Caki2 (cell line): Measurements from ENCODE around the gene LHFPL5. TPM values are rescaled to one million over a fixed set of nuclear protein-coding genes. Genes with fewer than 3 reads are reported as not detected.
A peak's percentile ranks its signal among the peaks of the same experiment; 100 is the strongest.

Experiments used
- DNase-seq: peaks from one replicate; pipeline ENCODE4 v3.0.0-alpha.2; 2015; ENCODE audit warnings: low read depth
- in situ Hi-C: cut with HindIII; loops from 2 replicates; pipeline ENCODE4 v1.10.0; 2016; ENCODE audit warnings: low sequenced_read_pairs, low pct_unique_long_range_greater_than_20kb, mixed read lengths
- total RNA-seq: library from RNA; depleted of rRNA; stranded (reverse); fragments of >200 nt; shearing (Covaris generic); gene quantifications from 2 replicates; pipeline ENCODE4 v1.2.3, GENCODE V29; 2014; ENCODE audit warnings: low replicate concordance

LHFPL5 gene
- total RNA-seq, 1 experiment from 2014 or later: 1.0 TPM

DNA sequence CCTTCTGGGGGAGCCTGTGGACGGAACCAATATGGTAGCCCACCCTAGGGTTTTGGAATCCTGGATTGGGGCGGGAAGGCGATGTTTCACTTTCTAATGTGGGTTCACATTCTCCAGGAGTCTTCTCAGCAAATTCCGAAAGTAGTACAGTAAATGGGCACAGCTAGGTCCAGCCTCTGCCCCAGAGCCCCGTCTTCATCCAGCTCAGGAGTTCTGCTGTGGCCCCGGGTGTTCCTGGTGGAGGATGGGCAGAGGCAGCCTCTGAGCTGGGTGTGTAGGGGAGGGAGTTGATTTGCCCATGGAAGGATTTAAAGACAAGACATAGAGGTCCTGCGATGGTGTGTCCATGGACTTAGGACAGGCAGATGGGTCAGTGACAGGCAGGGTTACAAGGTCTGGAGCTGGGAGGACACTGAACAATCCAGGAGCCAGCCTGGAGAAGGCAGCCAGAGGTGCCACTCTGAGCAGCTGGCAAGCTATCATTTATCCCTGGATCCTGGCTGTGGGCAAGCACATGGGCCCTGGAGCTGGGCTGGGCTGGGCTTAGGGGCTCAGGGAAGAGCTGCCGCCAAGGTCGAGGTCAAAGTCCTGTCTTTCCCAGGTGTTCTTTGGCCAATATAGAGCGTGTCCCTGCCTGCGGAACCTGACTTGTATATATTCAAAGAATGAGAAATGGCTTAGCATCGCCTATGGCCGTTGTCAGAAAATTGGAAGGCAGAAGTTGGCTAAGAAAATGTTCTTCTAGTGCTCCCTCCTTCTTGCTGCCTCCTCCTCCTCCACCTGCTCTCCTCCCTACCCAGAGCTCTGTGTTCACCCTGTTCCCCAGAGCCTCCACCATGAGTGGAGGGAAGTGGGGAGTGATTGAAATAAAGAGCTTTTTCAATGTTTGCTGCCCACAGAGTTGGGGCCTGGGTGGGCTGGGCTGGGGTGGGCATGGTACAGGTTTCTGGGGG lies 17.6 kb upstream of the LHFPL5 start:
- no peak for DNase-seq
- in situ Hi-C loops: no loop called here

DNA sequence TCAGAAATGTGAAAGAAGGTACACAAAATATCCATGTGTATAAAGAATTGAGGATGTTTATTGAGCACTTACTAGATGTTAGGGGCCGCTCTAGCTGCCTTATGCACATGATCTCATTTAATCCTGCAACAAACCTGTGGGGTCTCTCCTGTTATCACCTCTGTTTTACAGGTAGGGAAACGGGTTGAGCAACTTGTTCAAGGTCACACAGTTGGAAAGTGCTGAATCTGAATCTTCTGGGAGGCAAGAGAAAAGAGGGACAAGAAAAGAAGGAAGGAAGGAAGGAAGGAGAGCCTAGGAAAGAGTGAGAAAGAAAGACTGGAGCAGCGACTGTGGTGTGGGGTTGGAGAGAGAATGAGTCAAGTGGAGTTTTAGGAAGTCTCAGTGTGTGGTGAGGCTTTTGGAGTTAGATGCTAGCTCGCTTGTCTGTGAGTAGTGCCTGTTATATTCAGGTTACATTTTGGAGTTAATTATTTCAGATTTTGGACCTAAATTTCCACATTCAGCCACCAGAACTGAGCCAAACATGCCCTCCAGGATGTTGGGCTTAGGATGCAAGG lies 16.6 kb upstream of the LHFPL5 start:
- no peak for DNase-seq
- in situ Hi-C loops: no loop called here

DNA sequence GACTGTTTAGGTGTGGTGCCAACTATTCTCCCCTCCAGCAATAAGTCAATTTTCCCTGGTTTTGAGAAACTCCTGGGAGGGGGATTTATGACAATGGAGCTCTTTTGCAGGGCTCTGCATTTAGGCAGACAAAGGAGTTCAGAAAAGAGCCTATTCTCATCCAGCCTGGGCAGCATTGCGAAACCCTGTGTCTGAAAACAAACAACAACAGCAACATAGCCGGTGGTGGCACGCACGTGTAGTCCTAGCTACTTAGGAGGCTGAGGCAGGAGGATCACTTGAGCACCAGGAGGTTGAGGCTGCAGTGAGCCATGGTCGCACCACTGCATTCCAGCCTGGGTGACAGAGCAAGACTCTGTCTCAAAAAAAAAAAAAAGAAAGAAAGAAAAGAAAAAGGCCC lies 14.5 kb upstream of the LHFPL5 start:
- in situ Hi-C loops: no loop called here
- no peak for DNase-seq

DNA sequence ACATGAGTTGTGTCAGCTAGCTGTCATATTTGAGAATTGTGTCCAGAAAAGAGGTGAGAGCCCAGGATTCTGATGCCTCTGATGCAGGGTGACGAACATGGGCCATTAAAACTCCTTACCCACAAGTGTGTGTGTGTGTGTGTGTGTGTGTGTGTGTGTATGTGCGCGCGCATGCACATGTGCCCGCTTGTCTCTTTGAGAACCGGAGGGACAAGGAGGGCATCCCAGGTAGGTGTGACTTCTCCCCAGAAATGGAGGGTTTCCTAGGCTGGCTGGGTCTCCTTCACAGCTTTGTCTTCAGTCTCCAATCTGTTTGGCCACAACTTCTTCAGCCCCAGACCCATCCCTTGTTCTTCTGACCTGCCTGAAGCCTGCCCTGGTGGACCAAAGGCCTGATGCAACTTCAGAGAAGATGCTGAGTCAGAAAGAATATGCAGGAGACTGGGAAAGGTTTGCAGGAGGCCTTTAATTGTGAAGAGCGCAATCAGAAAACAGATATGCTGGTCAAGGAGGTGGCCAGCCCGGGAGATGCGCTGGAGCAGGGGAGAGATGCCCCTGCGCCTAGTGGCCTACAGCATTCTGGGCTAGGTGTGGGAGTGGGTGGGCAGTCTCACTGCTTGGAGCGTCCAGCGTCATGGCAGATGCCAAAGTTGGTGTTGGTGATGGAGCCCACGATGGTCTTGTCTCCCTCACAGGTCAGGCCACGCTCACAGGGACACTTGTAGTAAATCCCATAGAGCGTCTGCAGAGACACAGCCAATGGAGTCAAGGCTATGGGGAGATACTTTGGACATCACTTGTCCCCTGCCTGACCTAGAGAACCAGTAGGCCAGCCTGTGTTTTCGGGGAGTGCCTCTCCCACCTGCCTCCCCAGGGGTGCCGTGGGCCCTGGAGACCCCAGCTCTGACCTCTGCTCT lies 10.4 kb upstream of the LHFPL5 start:
- in situ Hi-C loops: no loop called here
- DNase-seq: no peak

DNA sequence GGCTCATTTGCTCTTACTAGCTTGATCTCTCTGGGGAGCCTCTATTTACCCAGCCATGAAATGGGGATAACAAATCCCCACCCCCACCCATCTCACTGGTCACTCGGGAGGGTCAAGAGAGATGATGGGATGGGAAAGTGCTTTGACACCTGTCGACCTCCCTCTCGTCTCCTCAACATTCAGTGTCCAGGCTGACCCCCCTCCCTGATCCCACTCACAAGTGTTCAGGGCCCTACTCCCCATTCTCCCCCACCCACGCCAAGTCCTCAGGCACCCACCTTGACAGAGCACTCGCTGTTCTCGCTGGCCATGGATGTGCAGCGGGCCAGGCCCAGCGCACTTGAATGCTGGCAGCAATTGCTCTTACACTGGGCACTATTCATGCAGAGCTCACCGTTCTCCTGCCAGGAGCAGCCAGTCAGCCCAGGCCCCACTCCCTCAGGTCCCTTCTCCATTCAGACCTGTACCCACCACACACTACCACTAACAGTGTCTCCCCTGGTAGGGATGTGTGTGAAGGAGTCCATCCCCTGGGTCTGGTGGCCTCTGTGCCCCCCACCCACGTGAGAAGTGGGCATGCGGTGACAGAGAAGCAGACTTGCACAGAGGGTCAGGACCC lies 9.6 kb upstream of the LHFPL5 start:
- in situ Hi-C loops: no loop called here
- no peak for DNase-seq

DNA sequence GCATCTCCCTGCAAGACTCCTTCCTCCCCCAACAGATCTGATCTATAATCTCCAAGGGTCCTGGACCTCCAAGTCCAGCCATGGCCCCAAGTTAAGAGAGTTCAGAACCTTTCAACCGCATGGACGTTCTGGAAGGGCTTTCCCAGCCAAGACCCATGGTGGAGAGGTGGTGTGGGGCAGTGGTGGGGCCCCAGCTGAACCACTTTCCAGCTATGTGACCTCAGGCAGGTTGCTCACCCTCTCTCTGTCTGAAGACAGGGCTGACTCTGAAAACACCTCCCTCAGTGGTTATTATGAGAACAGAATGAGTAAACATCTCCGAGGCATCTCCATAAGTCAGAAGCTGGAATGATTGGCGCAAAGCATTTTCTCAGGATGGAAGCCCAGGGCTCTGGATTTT lies 8.9 kb upstream of the LHFPL5 start:
- DNase-seq: no peak
- in situ Hi-C loops: no loop called here

DNA sequence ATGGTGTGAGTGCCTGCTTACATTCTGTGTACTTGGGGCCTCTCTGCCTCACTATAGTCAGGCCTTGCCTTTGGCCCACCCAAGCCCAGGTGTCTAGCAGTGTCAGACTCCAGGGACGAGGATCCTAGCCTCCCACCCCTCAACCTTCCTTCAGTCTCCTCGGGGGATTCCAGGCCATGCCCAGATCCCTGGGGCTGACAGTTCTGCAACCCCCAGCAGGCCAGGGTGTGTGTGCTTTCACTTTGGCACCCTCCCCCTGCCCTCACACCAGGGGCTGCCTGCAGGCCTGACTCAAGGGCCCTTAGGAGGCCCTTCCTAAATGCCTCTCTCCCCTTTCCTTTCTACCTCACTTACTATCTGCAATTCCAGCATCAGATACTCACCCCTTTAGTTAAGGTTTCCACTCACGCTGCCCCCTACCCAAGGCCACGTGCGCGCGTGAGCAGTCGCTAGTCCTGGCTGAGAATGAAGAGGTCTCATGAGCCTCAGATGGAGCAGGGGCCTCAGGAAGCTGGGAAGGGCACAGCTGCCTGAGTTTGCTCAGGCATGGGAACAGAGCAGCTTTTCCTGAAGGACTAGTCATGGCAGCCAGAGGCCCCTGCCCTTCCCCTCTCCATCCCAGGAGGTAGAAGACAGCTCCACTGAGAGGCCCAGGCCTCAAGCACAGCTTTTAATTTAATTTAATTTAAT lies 7.2 kb upstream of the LHFPL5 start:
- no peak for DNase-seq
- in situ Hi-C loops: no loop called here

DNA sequence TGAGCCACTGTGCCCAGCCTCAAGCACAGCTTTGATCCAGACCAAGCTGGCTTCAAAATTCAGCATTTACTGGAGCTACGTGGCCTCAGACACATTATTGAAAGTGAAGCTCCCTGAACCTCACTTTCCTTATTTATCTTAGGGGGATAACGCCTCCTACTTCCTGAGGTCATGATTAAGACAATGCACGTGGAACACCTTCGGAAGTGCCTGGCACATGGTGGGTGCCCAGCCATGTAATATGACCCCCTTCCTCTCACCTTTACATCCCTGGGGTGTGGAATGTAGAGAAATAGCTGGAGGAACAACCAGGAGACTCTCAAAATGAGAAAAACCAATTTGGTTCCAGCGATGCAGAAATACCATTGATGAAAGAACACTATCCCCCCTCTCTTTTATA lies 6.4 kb upstream of the LHFPL5 start:
- in situ Hi-C loops: no loop called here
- DNase-seq: no peak

DNA sequence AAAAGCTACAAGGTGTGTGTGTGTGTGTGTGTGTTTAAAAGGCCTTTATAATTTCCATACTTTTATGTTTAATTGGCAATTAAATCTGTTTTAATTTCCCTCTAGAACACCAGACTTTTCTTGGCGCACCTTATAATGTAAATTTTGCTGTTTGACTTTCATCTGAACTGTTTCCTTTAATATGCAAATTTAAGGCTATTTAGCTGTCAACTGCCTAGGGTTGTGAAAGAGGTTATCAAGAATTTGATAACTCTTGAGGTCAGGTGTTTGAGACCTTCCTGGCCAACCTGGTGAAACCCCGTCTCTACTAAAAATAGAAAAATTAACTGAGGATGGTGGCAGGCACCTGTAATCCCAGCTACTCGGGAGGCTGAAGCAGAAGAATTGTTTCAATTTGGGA lies 4.0 kb upstream of the LHFPL5 start:
- DNase-seq: no peak
- in situ Hi-C loops: no loop called here

DNA sequence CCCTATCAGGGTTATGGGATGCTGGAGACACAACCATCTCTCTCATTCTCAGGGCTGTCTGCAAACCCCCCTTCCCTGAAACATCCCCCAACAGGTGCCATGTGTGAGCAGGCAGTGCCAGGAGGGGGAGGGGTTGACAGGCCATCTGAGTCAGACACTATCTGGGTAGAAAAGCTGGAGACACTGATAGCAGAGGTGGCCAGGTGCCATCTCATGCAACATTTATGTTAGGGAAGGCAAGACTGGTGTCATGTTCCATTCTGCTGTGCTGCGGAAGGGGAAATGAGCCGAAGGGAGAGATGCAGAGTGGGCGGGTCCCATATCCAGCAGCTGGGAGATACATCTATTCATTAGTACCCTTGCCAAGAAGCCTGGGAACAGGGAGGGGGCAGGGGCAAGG lies 3.5 kb downstream of the LHFPL5 start:
- no peak for DNase-seq
- in situ Hi-C loops: no loop called here

DNA sequence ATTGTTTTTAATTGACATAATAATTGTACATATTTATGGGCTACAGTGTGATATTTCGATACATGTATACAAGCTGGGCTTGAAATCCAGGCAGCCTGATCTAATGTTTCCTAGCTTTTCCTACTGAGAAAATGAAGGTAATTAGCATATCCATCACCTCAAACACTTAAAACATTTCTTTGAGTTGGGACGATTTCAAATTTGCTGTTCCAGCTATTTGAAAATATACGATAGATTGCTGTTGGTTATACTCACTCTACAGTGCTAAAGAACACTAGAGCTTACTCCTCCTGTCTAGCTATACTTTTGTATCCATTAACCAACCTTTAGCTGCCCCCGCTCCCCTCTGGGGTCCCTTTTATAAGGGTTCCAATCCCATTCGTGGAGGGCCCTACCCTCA lies 4.7 kb downstream of the LHFPL5 start:
- in situ Hi-C loops: no loop called here
- no peak for DNase-seq

DNA sequence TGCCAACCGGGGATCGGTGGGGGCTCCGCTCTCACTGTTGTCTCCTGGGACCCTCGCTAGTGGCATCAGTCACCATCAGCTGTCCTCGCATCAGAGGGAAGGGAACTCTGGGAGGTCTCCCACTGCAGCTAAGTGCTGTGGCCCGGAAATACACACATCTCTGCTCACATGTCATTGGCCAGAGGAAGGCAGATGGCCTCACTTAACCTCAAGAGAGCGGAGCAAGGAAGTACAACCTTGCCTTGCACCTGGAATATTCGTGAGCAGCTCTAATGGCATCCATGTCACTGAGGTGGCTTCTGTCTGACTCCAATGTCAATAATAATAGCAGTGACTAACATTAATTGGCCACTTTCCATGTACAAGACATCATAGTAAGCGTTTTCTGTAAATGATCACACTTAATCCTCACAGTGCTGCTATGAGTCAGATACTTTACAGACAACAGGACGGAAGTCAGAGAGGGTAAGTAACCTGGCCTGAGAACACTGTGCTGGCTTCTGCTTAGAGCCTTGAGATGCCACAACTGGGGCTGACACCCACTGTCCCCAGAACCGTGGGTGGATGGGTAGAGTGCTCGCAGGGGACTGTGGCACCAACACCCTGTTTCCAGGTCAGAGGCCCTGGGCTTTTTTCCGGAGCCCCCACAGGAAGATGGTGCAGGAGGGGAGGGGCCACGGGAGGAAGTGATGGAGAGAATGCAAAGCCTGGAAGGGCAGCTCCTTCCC lies 6.0 kb downstream of the LHFPL5 start:
- DNase-seq: peak; percentile 94
- in situ Hi-C loops: no loop called here

DNA sequence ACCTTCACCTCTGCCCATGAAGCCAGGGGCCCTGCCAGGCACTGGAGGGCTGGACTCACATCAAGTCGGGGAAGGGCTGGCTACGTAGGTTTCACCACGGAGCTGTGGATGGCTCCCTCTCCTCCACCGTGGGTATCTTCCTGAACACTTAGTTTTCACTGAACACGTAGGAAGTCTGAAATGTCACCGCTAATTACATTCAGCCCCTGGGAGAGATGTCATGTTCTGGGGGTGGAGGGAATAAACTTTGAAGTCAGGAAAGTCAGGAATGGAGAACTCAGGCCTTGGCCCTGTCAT lies 6.5 kb downstream of the LHFPL5 start:
- in situ Hi-C loops: no loop called here

DNA sequence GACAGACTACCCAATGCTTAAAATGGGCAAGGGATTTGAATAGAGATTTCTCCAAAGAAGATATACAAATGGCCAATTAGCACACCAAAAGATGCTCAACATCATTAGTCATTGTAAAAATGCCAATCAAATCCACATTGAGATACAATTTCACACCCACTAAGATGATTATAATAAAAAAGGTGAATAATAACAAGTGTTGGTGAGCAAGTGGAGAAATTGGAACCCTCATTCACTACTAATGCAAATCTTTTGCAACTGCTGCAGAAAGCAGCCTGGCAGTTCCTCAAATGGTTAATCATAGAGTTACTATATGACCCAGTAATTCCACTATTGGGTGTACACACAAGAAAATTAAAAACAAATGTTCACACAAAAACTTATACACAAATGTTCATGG lies 12.4 kb downstream of the LHFPL5 start:
- DNase-seq: no peak
- in situ Hi-C loops: no loop called here

More for the DNA sequence above, 6.5 kb downstream of the LHFPL5 start:
- no peak for DNase-seq

DNA sequence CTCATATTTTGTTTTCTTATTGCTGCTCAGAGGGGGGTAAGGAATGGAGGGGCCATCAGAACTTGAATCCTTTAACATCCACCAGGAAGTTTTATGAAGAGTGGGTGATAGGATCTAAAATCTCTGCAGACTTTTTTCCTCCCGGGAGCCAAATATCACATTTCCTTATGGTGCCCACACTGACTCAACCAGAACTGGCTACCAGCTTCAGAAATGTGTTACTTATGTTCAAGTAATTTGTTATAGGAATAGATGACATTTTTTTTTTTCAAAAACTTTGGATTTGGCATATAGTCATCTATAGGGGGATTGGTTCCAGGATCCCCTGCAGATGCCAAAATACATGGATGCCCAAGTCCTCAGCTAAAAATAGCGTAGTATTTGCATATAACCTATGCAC lies 18.4 kb downstream of the LHFPL5 start:
- in situ Hi-C loops: no loop called here

DNA sequence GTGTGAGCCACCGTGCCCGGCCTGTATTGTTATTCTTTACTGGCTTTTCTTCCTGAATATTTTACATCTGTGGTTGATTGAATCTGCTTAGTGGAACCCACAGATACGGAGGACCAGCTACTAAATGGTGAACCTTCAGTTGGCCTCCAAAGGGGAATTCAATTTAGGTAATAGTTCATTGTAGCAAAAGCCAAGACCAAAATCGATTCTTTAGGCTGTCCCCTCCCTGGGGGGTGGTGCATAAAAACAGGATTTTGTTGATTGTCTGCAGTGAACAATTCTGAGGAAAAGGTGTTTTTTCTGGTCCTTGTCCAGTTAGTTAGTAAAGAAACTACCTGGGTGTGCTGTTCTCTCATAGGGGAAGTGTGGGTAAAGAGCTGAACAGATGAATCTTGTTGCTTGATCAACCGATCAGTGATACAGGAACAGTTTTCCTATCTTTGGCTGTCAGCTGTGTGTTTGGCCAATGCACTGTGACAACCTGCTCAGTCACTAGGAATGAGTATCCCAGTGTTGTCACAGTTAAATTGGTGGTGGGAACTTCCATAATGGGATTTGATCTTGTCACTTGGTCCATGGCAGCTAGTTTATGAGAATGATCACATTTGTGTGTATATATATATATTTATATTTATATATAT lies 19.5 kb downstream of the LHFPL5 start:
- in situ Hi-C loops: no loop called here
- DNase-seq: no peak

More for the DNA sequence above, 18.4 kb downstream of the LHFPL5 start:
- DNase-seq: no peak

DNA sequence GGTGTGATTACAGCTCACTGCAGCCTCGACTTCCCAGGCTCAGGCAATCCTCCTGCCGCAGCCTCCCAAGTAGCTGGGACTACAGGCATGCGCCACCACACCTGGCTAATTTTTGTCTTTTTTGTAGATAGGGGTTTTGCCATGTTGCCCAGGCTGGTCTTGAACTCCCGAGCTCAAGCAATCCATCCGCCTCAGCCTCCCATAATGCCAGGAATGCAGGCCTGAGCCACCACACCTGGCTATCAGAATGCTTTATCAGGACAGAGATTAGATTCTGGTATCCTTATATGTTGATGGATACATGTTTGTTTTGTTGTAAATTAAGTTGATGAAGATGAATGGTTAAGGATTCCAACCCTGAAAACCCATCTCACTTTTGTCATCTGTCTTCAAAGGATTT lies 24.2 kb downstream of the LHFPL5 start:
- DNase-seq: no peak
- in situ Hi-C loops: no loop called here
